HCT116 (cell line): ENCODE measurements around the gene MAP2K3.

ENCODE experiments used
- CEBPB ChIP-seq: IDR thresholded peaks from 2 replicates; pipeline ENCODE4 v1.6.1; 2012; ENCODE audit warnings: low read depth
- EZH2 ChIP-seq: fragments of 200-600 bp; sonication (generic); IDR thresholded peaks from 2 replicates; pipeline ENCODE4 v1.6.1; 2017; ENCODE audit warnings: antibody characterized with exemption, mixed run types
- EZH2phosphoT487 ChIP-seq: fragments of 200-600 bp; IDR thresholded peaks from 2 replicates; pipeline ENCODE4 v1.6.1; 2018; ENCODE audit warnings: antibody characterized with exemption, borderline replicate concordance
- JUND ChIP-seq: IDR thresholded peaks from 2 replicates; pipeline ENCODE4 v1.6.1; 2012
- POLR2A ChIP-seq: IDR thresholded peaks from 2 replicates; pipeline ENCODE4 v1.7.0; 2011; ENCODE audit warnings: borderline replicate concordance; ENCODE audit not compliant: insufficient read depth, insufficient read length; ENCODE audit errors: extremely low read depth
- POLR2AphosphoS5 ChIP-seq: IDR thresholded peaks from 2 replicates; pipeline ENCODE4 v1.6.1; 2011; ENCODE audit warnings: mild to moderate bottlenecking, low read depth, low read length, moderate library complexity
- REST ChIP-seq: IDR thresholded peaks from 2 replicates; pipeline ENCODE4 v1.6.1; 2012; ENCODE audit warnings: low read depth
- YY1 ChIP-seq: IDR thresholded peaks from 2 replicates; pipeline ENCODE4 v1.6.1; 2011; ENCODE audit warnings: low read length, low read depth, moderate library complexity, mild to moderate bottlenecking; ENCODE audit not compliant: insufficient replicate concordance; ENCODE audit errors: extremely low read depth
- TF ChIP-seq, protein P1 (sequence below), 3 experiments: fragments of 200-600 bp in 1 of 3; sonication (generic) in 1 of 3; IDR thresholded peaks in 2 of 3; conservative IDR thresholded peaks in 1 of 3; 2 replicates each; pipeline ENCODE4 v1.5.1; 2012 to 2017; ENCODE audit warnings: low read depth in 2 of 3, low read length in 2 of 3, antibody characterized with exemption in 1 of 3, borderline replicate concordance in 1 of 3, control low read depth in 1 of 3, mild to moderate bottlenecking in 1 of 3, mixed read lengths in 1 of 3, mixed run types in 1 of 3, moderate library complexity in 1 of 3; ENCODE audit not compliant: insufficient read depth in 1 of 3
- TF ChIP-seq, protein P2 (sequence below): IDR thresholded peaks from 2 replicates; pipeline ENCODE4 v1.6.1; 2012

DNA sequence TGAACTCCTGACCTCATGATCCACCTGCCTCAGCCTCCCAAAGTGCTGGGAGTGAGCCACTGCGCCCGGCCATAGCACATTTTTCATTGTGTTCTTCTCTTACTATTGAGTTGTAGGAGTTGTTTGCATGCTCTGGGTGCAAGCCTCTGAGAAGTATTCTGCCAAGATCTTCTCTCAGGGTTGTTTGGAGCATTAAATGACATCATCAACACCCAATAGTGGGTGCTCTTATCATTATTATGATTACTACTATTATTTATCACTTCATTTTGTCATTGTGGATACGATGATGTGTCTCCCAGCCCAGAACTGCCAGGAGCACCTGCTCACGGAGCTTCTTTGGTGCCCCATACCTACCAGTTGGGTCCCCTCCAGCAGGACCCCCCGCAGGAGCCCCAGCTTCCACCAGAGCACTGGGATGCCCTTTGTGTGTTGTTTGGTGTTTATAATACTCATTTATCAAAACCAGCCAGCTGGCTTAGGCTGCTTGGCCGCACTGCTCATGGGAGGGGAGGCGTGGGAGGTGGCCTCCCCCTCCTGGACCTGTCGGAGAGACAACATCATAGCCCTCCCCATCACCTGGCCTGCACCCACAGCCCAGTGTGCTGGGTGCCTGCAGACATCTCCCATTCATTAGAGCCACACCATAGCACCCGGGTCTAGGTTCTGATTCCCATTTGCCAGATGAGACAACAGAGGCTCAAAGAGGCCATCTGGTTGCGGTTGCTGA, 12.9 kb upstream of the MAP2K3 start:
- no peak for TF ChIP-seq CEBPB
- TF ChIP-seq, protein P1, sequence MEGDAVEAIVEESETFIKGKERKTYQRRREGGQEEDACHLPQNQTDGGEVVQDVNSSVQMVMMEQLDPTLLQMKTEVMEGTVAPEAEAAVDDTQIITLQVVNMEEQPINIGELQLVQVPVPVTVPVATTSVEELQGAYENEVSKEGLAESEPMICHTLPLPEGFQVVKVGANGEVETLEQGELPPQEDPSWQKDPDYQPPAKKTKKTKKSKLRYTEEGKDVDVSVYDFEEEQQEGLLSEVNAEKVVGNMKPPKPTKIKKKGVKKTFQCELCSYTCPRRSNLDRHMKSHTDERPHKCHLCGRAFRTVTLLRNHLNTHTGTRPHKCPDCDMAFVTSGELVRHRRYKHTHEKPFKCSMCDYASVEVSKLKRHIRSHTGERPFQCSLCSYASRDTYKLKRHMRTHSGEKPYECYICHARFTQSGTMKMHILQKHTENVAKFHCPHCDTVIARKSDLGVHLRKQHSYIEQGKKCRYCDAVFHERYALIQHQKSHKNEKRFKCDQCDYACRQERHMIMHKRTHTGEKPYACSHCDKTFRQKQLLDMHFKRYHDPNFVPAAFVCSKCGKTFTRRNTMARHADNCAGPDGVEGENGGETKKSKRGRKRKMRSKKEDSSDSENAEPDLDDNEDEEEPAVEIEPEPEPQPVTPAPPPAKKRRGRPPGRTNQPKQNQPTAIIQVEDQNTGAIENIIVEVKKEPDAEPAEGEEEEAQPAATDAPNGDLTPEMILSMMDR (IDR thresholded peaks at IDR 0.05 in 2 of 3, conservative IDR thresholded peaks at IDR 0.05 in 1 of 3; ENCODE audit: borderline replicate concordance in 1 of 3, insufficient read depth in 1 of 3, low read depth in 2 of 3, low read length in 2 of 3), result no peak
- TF ChIP-seq REST, result no peak
- TF ChIP-seq POLR2AphosphoS5, result no peak
- no peak for TF ChIP-seq EZH2phosphoT487
- no peak for TF ChIP-seq EZH2
- TF ChIP-seq JUND, result no peak
- TF ChIP-seq POLR2A, result no peak
- TF ChIP-seq YY1, result no peak
- TF ChIP-seq, protein P2, sequence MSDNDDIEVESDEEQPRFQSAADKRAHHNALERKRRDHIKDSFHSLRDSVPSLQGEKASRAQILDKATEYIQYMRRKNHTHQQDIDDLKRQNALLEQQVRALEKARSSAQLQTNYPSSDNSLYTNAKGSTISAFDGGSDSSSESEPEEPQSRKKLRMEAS, result no peak
